ENCODE results near the gene DCDC2B. TPM values are rescaled to one million over a fixed set of nuclear protein-coding genes. Genes with fewer than 3 reads are reported as not detected.

The DCDC2B gene
- not detected in 5 replicates for total RNA-seq (2022; extraction: Qiagen RNA extraction; ENCODE audit: low read depth)

GRCh38 chr1:32208891-32209328 lies at the start of gene DCDC2B:
TSS of gene DCDC2B (plus strand) at chr1:32209089. CDS start at chr1:32209094, 5 bp downstream.

DNA sequence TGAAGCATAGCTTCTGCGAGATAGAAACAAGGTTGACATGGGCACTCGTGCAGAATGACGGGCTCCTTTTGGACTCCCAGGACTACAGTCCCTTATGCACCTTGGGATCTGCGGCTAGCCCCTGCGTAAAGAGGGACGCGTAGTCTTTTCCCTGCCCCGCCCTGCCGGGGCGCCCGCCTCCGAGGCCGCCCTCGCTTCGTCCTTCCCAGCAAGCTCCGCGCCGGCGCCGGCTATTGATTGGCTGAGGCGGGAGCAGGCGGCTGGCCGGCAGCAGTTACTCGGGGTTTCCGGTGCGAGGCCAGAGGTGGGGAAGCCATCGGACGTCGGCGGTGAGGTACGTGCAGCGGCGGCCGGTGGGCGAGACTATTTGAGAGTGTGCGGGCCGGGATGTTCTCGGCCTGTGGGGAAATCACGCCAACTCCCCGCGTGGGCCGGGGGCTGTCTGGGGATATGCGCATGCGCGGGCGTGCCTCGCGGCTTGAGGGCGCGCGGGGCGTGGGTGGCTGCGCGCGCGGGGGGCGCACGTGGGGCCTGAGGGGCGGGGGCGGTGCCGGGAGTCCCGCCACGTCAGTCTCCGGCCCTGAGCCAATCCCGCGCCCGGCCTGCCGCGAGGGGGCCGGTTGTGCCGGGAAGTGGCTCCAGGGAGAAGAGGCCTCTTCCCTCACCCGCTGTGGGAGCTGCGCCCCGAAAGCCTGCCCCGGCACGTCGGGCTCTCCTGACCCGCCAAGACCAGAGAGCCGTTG lies 29.3 kb upstream of the DCDC2B start, which contains the start of gene TXLNA:
TXLNA (plus strand) TSS at position 233 of the 743 bp plus-strand sequence. CDS start 671 bp downstream, outside the sequence.

DNA sequence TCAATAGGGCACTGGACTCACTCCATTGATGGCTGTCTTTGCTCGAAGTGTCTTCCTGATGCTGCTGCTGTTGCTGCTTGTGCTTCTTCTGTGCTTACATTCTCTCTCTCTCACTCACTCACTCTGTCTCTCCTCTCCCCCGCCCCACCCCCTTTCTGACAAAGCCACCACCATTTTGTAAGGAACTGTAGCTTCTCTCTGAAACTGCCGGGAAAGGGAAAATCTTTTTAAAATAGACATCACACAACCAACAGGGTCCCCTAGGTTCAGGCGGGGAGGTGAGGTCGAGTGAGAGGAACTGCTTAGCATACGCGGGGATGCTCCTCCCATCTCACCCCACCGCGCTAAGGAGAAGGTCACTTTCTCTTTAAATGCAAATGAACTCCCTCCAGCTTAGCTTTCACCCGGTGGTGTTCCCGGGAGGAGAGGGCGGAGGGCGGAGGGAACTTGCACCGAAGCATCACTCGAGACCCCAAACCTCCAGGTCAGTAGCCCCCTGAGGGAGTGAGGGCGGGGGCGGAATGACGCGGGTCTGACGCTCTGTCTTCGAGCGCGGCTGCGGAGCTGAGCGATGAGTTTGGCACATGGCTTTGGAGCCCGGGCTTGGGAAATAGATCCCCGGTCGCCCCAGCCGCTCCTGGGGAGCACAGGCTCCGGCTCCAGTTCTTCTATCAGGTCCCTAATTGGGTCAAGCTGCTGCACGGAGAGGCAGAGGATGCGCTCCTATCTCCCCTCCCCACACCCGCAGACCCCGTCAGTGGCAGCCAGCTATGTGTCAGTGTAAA lies 8.5 kb upstream of the DCDC2B start, which contains the start of gene CCDC28B:
CCDC28B (plus strand) TSS at position 370 of the 785 bp plus-strand sequence. CDS start 1,341 bp downstream, outside the sequence.

GRCh38 chr1:32205401-32206370 lies 3.2 kb upstream of the DCDC2B start, which contains the start of gene IQCC:
TSS of gene IQCC (plus strand) at chr1:32205671. CDS start at chr1:32205682, 11 bp downstream.

GRCh38 chr1:32221980-32222755 lies 13.3 kb downstream of the DCDC2B start, which contains the start of the genes EIF3I and TMEM234:
TSS of gene EIF3I (plus strand) at chr1:32222407. CDS start at chr1:32222442, 35 bp downstream.
TSS of gene TMEM234 (minus strand) at chr1:32222353. CDS start at chr1:32222322, 31 bp downstream.

DNA sequence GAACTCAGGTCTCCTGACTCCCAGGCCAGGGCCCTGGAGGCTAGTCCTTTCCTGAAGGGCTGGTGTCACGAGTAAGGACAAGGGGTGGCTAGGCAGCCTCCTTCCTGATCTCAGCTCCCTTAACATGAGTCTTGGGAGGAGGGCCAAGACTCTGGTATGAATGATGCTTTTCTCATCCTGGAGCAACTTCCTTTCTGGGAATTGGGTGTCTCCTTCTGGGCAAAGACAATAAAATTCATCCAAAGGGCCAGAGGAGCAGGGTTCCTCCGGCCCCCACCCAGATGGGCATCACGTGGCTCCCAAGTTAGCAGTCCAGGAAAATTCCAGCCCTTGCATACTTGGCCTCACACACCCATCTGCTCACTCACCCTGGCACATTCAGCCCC lies 38.0 kb downstream of the DCDC2B start, which contains the start of gene FAM167B:
FAM167B (plus strand) TSS at position 335 of the 386 bp plus-strand sequence. CDS start 200 bp downstream, outside the sequence.

DNA sequence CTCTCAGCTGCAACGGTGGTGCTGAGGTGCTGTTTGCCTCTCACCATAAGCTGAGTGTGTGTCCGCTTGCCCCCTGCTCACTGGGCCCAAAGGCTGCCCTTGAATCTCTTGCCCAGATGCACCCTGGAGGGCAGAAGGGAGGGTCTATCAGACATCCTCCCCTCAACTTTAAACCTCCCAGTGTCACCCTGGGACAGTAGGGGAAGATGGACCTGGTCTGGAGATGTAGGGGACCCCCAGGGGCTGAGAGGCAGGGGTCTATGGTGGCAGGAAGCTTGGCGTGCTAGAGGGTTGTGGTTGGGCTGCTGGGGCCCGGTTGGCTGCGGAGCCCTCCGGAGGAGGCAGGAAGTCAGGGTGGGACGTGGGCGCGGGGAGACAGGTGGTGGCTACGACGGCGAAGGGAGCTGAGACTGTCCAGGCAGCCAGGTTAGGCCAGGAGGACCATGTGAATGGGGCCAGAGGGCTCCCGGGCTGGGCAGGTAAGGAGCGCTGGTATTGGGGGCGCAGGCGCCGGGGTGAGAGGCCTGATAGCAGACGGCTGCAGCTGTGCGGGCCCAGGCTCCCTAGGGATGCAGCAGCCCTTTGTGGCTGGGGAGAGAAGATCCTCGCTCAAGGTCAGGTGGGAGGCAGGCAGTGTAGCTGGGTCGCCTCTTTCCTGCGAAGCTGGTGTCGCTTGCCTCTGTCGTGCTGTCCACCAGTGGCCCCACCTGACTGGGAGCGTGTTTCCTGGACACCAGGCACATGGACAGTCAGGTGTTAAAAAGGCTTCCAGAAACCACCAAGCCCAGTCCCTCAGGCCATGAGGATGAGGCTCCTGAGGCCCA lies 42.2 kb downstream of the DCDC2B start, which contains the start of gene LCK:
LCK (plus strand) TSS at position 373 of the 824 bp plus-strand sequence. CDS start 23,065 bp downstream, outside the sequence.

Other genes with a start within 250 kb of the DCDC2B start
- gene KHDRBS1, start 195.2 kb upstream of the DCDC2B start, total RNA-seq (2022; extraction: Qiagen RNA extraction; ENCODE audit: low read depth) = 107 to 143 TPM (median 138 TPM) in 5 replicates
- gene TMEM39B, start 136.2 kb upstream of the DCDC2B start, total RNA-seq (2022; extraction: Qiagen RNA extraction; ENCODE audit: low read depth) = 8.8 to 14.0 TPM (median 11.8 TPM) in 5 replicates
- 15.2 to 18.1 TPM (median 15.7 TPM) in 5 replicates for gene KPNA6, start 101.0 kb upstream of the DCDC2B start, total RNA-seq (2022; extraction: Qiagen RNA extraction; ENCODE audit: low read depth)
- 27.5 to 31.0 TPM (median 28.7 TPM) in 5 replicates for gene TXLNA, start 29.4 kb upstream of the DCDC2B start, total RNA-seq (2022; extraction: Qiagen RNA extraction; ENCODE audit: low read depth)
- 1.7 to 3.3 TPM (median 2.5 TPM) in 5 replicates for gene CCDC28B, start 8.5 kb upstream of the DCDC2B start, total RNA-seq (2022; extraction: Qiagen RNA extraction; ENCODE audit: low read depth)
- gene IQCC, start 3.4 kb upstream of the DCDC2B start, total RNA-seq (2022; extraction: Qiagen RNA extraction; ENCODE audit: low read depth) = 1.8 to 2.7 TPM (median 2.1 TPM) in 5 replicates
- 6.8 to 10.1 TPM (median 9.9 TPM) in 5 replicates for gene TMEM234, start 13.3 kb downstream of the DCDC2B start, total RNA-seq (2022; extraction: Qiagen RNA extraction; ENCODE audit: low read depth)
- gene EIF3I, start 13.3 kb downstream of the DCDC2B start, total RNA-seq (2022; extraction: Qiagen RNA extraction; ENCODE audit: low read depth) = 266 to 315 TPM (median 278 TPM) in 5 replicates
- gene FAM167B, start 38.1 kb downstream of the DCDC2B start, total RNA-seq (2022; extraction: Qiagen RNA extraction; ENCODE audit: low read depth) = 0.29 to 0.57 TPM (median 0.48 TPM) in 4 of 5 replicates, not detected in the other
- gene LCK, start 42.2 kb downstream of the DCDC2B start, total RNA-seq (2022; extraction: Qiagen RNA extraction; ENCODE audit: low read depth) = 0.05 to 0.08 TPM in 2 of 5 replicates, not detected in the others
- 53.1 to 62.9 TPM (median 57.7 TPM) in 5 replicates for gene HDAC1, start 83.0 kb downstream of the DCDC2B start, total RNA-seq (2022; extraction: Qiagen RNA extraction; ENCODE audit: low read depth)
- 63.0 to 80.9 TPM (median 71.6 TPM) in 5 replicates for gene MARCKSL1, start 127.1 kb downstream of the DCDC2B start, total RNA-seq (2022; extraction: Qiagen RNA extraction; ENCODE audit: low read depth)
- gene FAM229A, start 153.4 kb downstream of the DCDC2B start, total RNA-seq (2022; extraction: Qiagen RNA extraction; ENCODE audit: low read depth) = 2.8 to 3.9 TPM (median 3.4 TPM) in 5 replicates
- gene TSSK3, start 153.4 kb downstream of the DCDC2B start, total RNA-seq (2022; extraction: Qiagen RNA extraction; ENCODE audit: low read depth) = not detected in 5 replicates
- gene BSDC1, start 185.4 kb downstream of the DCDC2B start, total RNA-seq (2022; extraction: Qiagen RNA extraction; ENCODE audit: low read depth) = 18.3 to 22.3 TPM (median 20.2 TPM) in 5 replicates

Data from A549 treated with RU486 at 1 μM for 4 hours (cell line).